ENCODE measurements around the gene ATXN1. TPM values are rescaled to one million over a fixed set of nuclear protein-coding genes. Genes with fewer than 3 reads are reported as not detected.

The ATXN1 gene
- total and polyA plus RNA-seq, 2 of the 8 experiments (the other 6 are each of a cell fraction or from before 2014, with no cell fraction given), result 1.6 to 4.0 TPM

DNA sequence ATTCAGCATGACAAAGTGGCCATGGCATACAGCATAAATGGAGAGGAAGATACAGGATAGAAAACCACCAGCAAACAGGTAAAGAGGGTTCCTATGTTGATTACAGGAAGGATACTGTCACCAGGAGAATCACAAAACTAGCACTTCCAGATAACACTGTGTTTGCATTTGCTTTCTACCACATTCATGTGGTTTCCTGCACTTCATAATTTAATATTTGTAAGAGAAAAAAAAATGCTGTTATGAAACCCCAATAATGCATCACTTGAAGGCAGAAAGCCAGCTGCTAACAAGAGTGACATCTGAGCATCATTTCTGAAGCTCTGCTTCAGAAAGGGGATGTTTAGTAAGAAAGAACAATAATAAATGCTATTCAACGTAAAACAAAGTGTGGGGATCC is 106.6 kb downstream of the ATXN1 start:
- 90% methylated on average over 1 of the region's 1 CpG; no CpG with 5 or more reads in 1 of the 2 experiments for WGBS, 2 experiments (ENCODE audit: extremely low coverage in 1 of 2, insufficient coverage in 1 of 2, insufficient read length in 1 of 2, insufficient replicate concordance in 2 of 2, low coverage in 1 of 2, low lambda C conversion rate in 2 of 2, missing lambda C conversion rate in 1 of 2)
- TF ChIP-seq KDM1A (IDR thresholded peaks at IDR 0.05; ENCODE audit: borderline replicate concordance, low read length) (no peak), PHF8 (conservative IDR thresholded peaks at IDR 0.05; ENCODE audit: low read depth, low read length) (no peak), BCL11A (IDR thresholded peaks at IDR 0.05; ENCODE audit: low read depth in 2 of 2, low read length in 2 of 2) (no peak), SRF (IDR thresholded peaks at IDR 0.05; ENCODE audit: low read depth, low read length) (no peak), SIX5 (IDR thresholded peaks at IDR 0.05; ENCODE audit: low read depth, low read length) (no peak), SIRT6 (IDR thresholded peaks at IDR 0.05; ENCODE audit: low read length) (no peak), BRCA1 (IDR thresholded peaks at IDR 0.05; ENCODE audit: low read depth, low read length) (no peak), KDM4A (IDR thresholded peaks at IDR 0.05; ENCODE audit: low read depth, low read length, severe bottlenecking) (no peak), FOSL1 (IDR thresholded peaks at IDR 0.05; ENCODE audit: insufficient read depth, low read depth, low read length) (no peak), BACH1 (IDR thresholded peaks at IDR 0.05; ENCODE audit: low read length) (no peak), NANOG (IDR thresholded peaks at IDR 0.05; ENCODE audit: insufficient read depth, low read depth, low read length, poor library complexity, severe bottlenecking) (no peak), YY1 (IDR thresholded peaks at IDR 0.05; ENCODE audit: low read depth, low read length) (no peak)
- TF ChIP-seq, protein P1, sequence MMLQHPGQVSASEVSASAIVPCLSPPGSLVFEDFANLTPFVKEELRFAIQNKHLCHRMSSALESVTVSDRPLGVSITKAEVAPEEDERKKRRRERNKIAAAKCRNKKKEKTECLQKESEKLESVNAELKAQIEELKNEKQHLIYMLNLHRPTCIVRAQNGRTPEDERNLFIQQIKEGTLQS (IDR thresholded peaks at IDR 0.05; ENCODE audit: insufficient read depth, low read depth, low read length), result no peak
- TF ChIP-seq, protein P2, sequence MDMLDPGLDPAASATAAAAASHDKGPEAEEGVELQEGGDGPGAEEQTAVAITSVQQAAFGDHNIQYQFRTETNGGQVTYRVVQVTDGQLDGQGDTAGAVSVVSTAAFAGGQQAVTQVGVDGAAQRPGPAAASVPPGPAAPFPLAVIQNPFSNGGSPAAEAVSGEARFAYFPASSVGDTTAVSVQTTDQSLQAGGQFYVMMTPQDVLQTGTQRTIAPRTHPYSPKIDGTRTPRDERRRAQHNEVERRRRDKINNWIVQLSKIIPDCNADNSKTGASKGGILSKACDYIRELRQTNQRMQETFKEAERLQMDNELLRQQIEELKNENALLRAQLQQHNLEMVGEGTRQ (IDR thresholded peaks at IDR 0.05; ENCODE audit: low read length), result no peak

More for the DNA sequence above, 106.6 kb downstream of the ATXN1 start:
- ChIA-PET CTCF (ENCODE audit: partially characterized antibody) (no interaction called here), POLR2A (ENCODE audit: partially characterized antibody) (no interaction called here)
- Histone ChIP-seq H2BK15ac (ENCODE audit: low read length) (no peak overlapping the region), H3K23me2 (ENCODE audit: low read depth, low read length) (no peaks in the 10 kb centered on the region), H3K4me1 (replicated peaks in 1 of 4; ENCODE audit: control insufficient read depth in 3 of 4, insufficient read depth in 4 of 4, low read length in 3 of 4) (no peaks in the 10 kb centered on the region), H3K23ac (ENCODE audit: insufficient read length) (no peak overlapping the region), H4K8ac (ENCODE audit: extremely low read depth, insufficient read depth, low read length) (no peak overlapping the region), H2BK5ac (ENCODE audit: low read depth, low read length) (no peak overlapping the region), H3K9me3 (ENCODE audit: insufficient read depth in 2 of 2, low read depth in 1 of 2, low read length in 1 of 2) (no peaks in the 10 kb centered on the region), H3K36me3 (ENCODE audit: control insufficient read depth in 2 of 4, insufficient read depth in 4 of 4, low read length in 3 of 4) (no peaks in the 10 kb centered on the region), H3K27ac (ENCODE audit: low read depth, low read length) (no peak overlapping the region), H3K4me2 (ENCODE audit: insufficient read depth in 1 of 2, low read depth in 2 of 2, low read length in 2 of 2) (no peak overlapping the region), H4K20me1 (replicated peaks in 1 of 2; ENCODE audit: control insufficient read depth in 1 of 2, insufficient read depth in 2 of 2, low read length in 2 of 2) (no peaks in the 10 kb centered on the region), H4K91ac (replicated peaks; ENCODE audit: insufficient read length, low read length) (no peak overlapping the region), H2BK20ac (ENCODE audit: low read length) (no peak overlapping the region), H2AK5ac (ENCODE audit: low read depth, low read length) (no peak overlapping the region), H2BK12ac (ENCODE audit: low read depth, low read length) (no peak overlapping the region), H3K79me1 (ENCODE audit: low read depth, low read length) (no peaks in the 10 kb centered on the region), H3K14ac (ENCODE audit: insufficient read length) (no peak overlapping the region), H3K18ac (ENCODE audit: extremely low read depth, low read length) (no peak overlapping the region), H3K4ac (replicated peaks; ENCODE audit: insufficient read length, low read depth, low read length) (no peak overlapping the region), H2BK120ac (replicated peaks; ENCODE audit: low read depth, low read length) (no peak overlapping the region), H2AFZ (ENCODE audit: low read length) (no peak overlapping the region), H3K4me3 (ENCODE audit: extremely low read depth in 1 of 4, insufficient read depth in 2 of 4, low read depth in 3 of 4, low read length in 4 of 4) (no peak overlapping the region), H3K79me2 (ENCODE audit: control insufficient read depth in 1 of 2, insufficient read depth in 2 of 2, low read length in 2 of 2) (no peaks in the 10 kb centered on the region), H3K9ac (replicated peaks in 1 of 4; ENCODE audit: extremely low read depth in 1 of 4, low read depth in 3 of 4, low read length in 3 of 4) (no peak overlapping the region), H4K5ac (ENCODE audit: insufficient read length, low read depth, low read length) (no peak overlapping the region), H3K56ac (replicated peaks; ENCODE audit: insufficient read length, low read depth, low read length) (no peak overlapping the region), H3K27me3 (replicated peaks in 1 of 4; ENCODE audit: control insufficient read depth in 3 of 4, extremely low read depth in 1 of 4, insufficient read depth in 3 of 4, low read length in 3 of 4) (no peaks in the 10 kb centered on the region)
- FAIRE-seq, result no peak
- DNase-seq (ENCODE audit: low read depth in 1 of 2, low spot score in 2 of 2), result no peak
